ENCODE data around the gene ARID4B.

The ARID4B gene

GRCh38 chr1:235131961-235132360, 196.0 kb downstream of the ARID4B start:
- no peak overlapping the region for H3K9ac ChIP-seq (ENCODE audit: low read depth, low read length)

GRCh38 chr1:235130766-235131270, 197.2 kb downstream of the ARID4B start:
- no peak overlapping the region for H3K27ac ChIP-seq (ENCODE audit: low read length)
- peaks cover 29% of the 10 kb centered on the region for H3K4me1 ChIP-seq (ENCODE audit: insufficient read depth, low read length)
- no peaks in the 10 kb centered on the region for H3K27me3 ChIP-seq (ENCODE audit: insufficient read depth, low read length, poor library complexity)
- peaks cover 35% of the 10 kb centered on the region for H3K79me2 ChIP-seq (ENCODE audit: insufficient read depth, low read length)
- TF ChIP-seq CTCF (IDR thresholded peaks at IDR 0.05; ENCODE audit: borderline replicate concordance, extremely low read depth, low read length, poor library complexity, severe bottlenecking) (no peak), EZH2 (IDR thresholded peaks at IDR 0.05; ENCODE audit: borderline replicate concordance, low read depth, low read length, severe bottlenecking) (no peak)
- H3K36me3 ChIP-seq (ENCODE audit: insufficient read depth, low read length): peaks cover 53% of the 10 kb centered on the region
- no peaks in the 10 kb centered on the region for H3K9me3 ChIP-seq (ENCODE audit: insufficient read depth, low read length, severe bottlenecking)
- no peak overlapping the region for H2AFZ ChIP-seq (ENCODE audit: low read depth, low read length)
- no peak overlapping the region for H3K9ac ChIP-seq (ENCODE audit: low read depth, low read length)
- H4K20me1 ChIP-seq (ENCODE audit: insufficient read depth, low read length): peaks cover 19% of the 10 kb centered on the region; the same call in 1 of the 2 replicates
- no peak overlapping the region for H3K4me3 ChIP-seq (ENCODE audit: low read depth in 1 of 2, low read length in 2 of 2)
- DNase-seq (no peak), ATAC-seq (ENCODE audit: insufficient read depth, low read depth) (no peak)
- no peak overlapping the region for H3K4me2 ChIP-seq (ENCODE audit: insufficient read depth, low read length)

More at GRCh38 chr1:235131961-235132360, 196.0 kb downstream of the ARID4B start:
- H3K27ac ChIP-seq (ENCODE audit: low read length): no peak overlapping the region
- no peak overlapping the region for H3K4me2 ChIP-seq (ENCODE audit: insufficient read depth, low read length)
- TF ChIP-seq EZH2 (IDR thresholded peaks at IDR 0.05; ENCODE audit: borderline replicate concordance, low read depth, low read length, severe bottlenecking) (no peak), CTCF (IDR thresholded peaks at IDR 0.05; ENCODE audit: borderline replicate concordance, extremely low read depth, low read length, poor library complexity, severe bottlenecking) (no peak)
- DNase-seq: no peak
- H3K9me3 ChIP-seq (ENCODE audit: insufficient read depth, low read length, severe bottlenecking): no peaks in the 10 kb centered on the region
- H3K4me1 ChIP-seq (ENCODE audit: insufficient read depth, low read length): peaks cover 18% of the 10 kb centered on the region
- no peak overlapping the region for H3K4me3 ChIP-seq (ENCODE audit: low read depth in 1 of 2, low read length in 2 of 2)
- peaks cover 55% of the 10 kb centered on the region for H3K36me3 ChIP-seq (ENCODE audit: insufficient read depth, low read length)
- no peaks in the 10 kb centered on the region for H3K27me3 ChIP-seq (ENCODE audit: insufficient read depth, low read length, poor library complexity)
- H4K20me1 ChIP-seq (ENCODE audit: insufficient read depth, low read length): peaks cover 9% of the 10 kb centered on the region; the same call in 1 of the 2 replicates
- ATAC-seq (ENCODE audit: insufficient read depth, low read depth): no peak
- H2AFZ ChIP-seq (ENCODE audit: low read depth, low read length): no peak overlapping the region
- H3K79me2 ChIP-seq (ENCODE audit: insufficient read depth, low read length): peaks cover 23% of the 10 kb centered on the region

GRCh38 chr1:235129774-235130570, 198.0 kb downstream of the ARID4B start:
- Histone ChIP-seq H3K9ac (ENCODE audit: low read depth, low read length) (peak overlapping the region; percentile 83; the same call in 1 of the 2 replicates), H3K4me1 (ENCODE audit: insufficient read depth, low read length) (peaks cover 33% of the 10 kb centered on the region), H3K27ac (ENCODE audit: low read length) (peak overlapping the region; percentile 87), H3K27me3 (ENCODE audit: insufficient read depth, low read length, poor library complexity) (no peaks in the 10 kb centered on the region), H3K9me3 (ENCODE audit: insufficient read depth, low read length, severe bottlenecking) (no peaks in the 10 kb centered on the region), H3K79me2 (ENCODE audit: insufficient read depth, low read length) (peaks cover 43% of the 10 kb centered on the region), H2AFZ (ENCODE audit: low read depth, low read length) (peak overlapping the region; percentile 81), H3K4me3 (ENCODE audit: low read depth in 1 of 2, low read length in 2 of 2) (no peak overlapping the region), H3K4me2 (ENCODE audit: insufficient read depth, low read length) (no peak overlapping the region; the same call in 1 of the 2 replicates), H4K20me1 (ENCODE audit: insufficient read depth, low read length) (peaks cover 22% of the 10 kb centered on the region; the same call in 1 of the 2 replicates), H3K36me3 (ENCODE audit: insufficient read depth, low read length) (peaks cover 49% of the 10 kb centered on the region)
- no peak for ATAC-seq (ENCODE audit: insufficient read depth, low read depth)
- DNase-seq: no peak
- TF ChIP-seq CTCF (IDR thresholded peaks at IDR 0.05; ENCODE audit: borderline replicate concordance, extremely low read depth, low read length, poor library complexity, severe bottlenecking) (no peak), EZH2 (IDR thresholded peaks at IDR 0.05; ENCODE audit: borderline replicate concordance, low read depth, low read length, severe bottlenecking) (no peak)

All from DND-41 (cell line).